ENCODE data around the gene PDE8B. TPM values are rescaled to one million over a fixed set of nuclear protein-coding genes. Genes with fewer than 3 reads are reported as not detected.

Gene PDE8B
- total and polyA plus RNA-seq, 2 experiments from 2014 or later = 0.83 to 0.84 TPM

DNA sequence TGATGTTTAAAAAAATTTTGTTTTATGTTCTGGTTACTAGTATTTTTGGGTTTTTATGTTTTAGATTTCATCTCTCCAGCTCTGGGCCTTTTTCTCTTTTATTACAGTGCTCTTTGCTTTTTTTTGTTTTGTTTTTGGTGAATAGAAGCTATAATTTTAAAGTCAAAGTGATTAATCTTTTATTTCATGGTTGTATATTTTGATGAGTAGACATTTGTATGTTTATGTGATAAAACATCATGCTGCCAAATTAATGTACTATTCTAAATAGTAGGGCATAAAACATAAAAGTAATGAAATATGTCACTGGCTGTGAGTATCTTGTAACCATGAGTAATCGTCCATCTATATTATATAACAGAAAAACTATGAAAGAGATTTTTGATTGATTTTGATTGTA lies 93.9 kb downstream of the PDE8B start:
- no peak for DNase-seq (ENCODE audit: low read depth in 1 of 2, low spot score in 1 of 2)
- no peaks in the 10 kb centered on the region for H3K4me1 ChIP-seq (ENCODE audit: low read depth)

DNA sequence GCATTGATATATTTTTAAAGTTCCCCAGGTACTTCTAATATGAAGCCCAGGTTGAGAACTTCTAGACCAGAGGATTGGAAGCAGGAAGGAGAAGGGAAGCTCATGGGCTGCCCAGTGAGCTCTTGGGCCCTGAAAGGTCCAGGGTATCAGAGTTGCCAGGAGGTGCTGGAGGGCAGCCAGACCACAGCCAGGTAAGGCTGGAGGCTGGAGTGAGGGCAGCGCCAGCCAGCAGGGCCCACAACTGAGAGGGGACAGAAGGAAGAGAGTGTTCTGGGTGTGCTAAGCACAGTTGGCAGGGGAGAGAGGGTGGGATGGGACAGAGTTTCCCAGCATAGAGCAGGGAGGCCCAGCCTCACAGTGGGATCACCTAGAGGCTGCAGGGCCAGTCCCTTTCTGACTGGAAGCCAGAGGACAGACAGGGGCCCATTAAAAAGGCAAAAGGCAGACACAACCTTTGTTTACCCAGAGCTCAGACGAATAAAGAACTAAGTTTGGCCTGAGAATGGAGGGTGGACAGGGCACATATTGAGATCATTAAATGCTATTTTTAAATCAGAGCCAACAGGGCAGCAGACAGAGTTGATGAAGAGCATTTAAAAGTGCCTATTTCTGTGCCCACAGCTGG lies 94.9 kb downstream of the PDE8B start:
- H3K36me3 ChIP-seq = no peaks in the 10 kb centered on the region
- no peak overlapping the region for H3K27ac ChIP-seq
- H3K4me1 ChIP-seq (ENCODE audit: low read depth) = no peaks in the 10 kb centered on the region
- H3K27me3 ChIP-seq = no peaks in the 10 kb centered on the region
- TF ChIP-seq, protein P1, sequence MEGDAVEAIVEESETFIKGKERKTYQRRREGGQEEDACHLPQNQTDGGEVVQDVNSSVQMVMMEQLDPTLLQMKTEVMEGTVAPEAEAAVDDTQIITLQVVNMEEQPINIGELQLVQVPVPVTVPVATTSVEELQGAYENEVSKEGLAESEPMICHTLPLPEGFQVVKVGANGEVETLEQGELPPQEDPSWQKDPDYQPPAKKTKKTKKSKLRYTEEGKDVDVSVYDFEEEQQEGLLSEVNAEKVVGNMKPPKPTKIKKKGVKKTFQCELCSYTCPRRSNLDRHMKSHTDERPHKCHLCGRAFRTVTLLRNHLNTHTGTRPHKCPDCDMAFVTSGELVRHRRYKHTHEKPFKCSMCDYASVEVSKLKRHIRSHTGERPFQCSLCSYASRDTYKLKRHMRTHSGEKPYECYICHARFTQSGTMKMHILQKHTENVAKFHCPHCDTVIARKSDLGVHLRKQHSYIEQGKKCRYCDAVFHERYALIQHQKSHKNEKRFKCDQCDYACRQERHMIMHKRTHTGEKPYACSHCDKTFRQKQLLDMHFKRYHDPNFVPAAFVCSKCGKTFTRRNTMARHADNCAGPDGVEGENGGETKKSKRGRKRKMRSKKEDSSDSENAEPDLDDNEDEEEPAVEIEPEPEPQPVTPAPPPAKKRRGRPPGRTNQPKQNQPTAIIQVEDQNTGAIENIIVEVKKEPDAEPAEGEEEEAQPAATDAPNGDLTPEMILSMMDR (IDR thresholded peaks at IDR 0.05; ENCODE audit: low read depth, low read length) = no peak
- H3K4me3 ChIP-seq = no peak overlapping the region
- no peaks in the 10 kb centered on the region for H3K9me3 ChIP-seq (ENCODE audit: low read depth)
- DNase-seq (ENCODE audit: low read depth in 1 of 2, low spot score in 1 of 2) = no peak

More for the DNA sequence above, 93.9 kb downstream of the PDE8B start:
- TF ChIP-seq, protein P1 (IDR thresholded peaks at IDR 0.05; ENCODE audit: low read depth, low read length) = no peak
- H3K36me3 ChIP-seq = no peaks in the 10 kb centered on the region
- no peak overlapping the region for H3K27ac ChIP-seq
- H3K27me3 ChIP-seq = no peaks in the 10 kb centered on the region
- H3K9me3 ChIP-seq (ENCODE audit: low read depth) = no peaks in the 10 kb centered on the region
- no peak overlapping the region for H3K4me3 ChIP-seq

DNA sequence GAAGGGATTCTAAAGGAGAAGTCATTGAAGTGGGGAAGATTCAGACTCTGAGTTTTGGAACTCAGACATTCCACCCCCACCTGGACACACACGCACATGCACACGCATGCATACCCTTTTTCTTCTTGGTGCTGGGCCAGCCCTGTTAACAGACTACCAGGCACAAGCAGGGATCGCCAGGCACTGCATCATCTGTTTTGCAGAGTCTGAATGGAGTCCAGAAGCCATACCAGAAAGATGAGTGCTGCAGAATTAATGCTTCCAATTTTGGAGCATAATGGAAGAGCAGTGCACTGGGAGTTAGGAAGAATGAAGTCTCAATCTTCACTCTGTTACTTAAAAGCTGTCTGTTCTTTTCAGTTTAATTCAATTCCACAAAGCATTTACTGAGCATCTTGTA lies 95.5 kb downstream of the PDE8B start:
- Histone ChIP-seq H3K27ac (no peak overlapping the region), H3K9me3 (ENCODE audit: low read depth) (no peaks in the 10 kb centered on the region), H3K4me1 (ENCODE audit: low read depth) (no peaks in the 10 kb centered on the region), H3K4me3 (no peak overlapping the region), H3K36me3 (no peaks in the 10 kb centered on the region), H3K27me3 (no peaks in the 10 kb centered on the region)
- DNase-seq (ENCODE audit: low read depth in 1 of 2, low spot score in 1 of 2) = no peak
- TF ChIP-seq, protein P1 (IDR thresholded peaks at IDR 0.05; ENCODE audit: low read depth, low read length) = no peak

DNA sequence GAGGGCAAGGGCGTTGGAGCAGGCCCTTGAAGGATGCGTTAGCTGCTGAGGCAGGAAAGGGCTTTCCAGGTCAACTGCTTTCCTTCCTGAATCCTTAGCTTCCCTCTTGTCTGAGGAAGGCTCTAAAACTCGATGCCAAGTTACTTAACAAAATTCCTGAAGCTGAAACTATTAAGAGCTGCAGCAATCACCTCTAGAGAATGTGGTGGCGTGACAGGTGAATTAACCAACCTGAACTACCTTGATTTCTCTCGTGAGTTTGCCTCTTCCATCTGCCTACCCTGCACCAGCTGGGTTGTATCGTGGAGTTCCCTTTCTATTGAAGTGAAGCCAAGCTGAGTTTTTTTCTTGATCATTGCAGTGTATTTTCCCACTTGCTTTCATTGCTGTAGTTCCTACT lies 96.1 kb downstream of the PDE8B start:
- Histone ChIP-seq H3K36me3 (no peaks in the 10 kb centered on the region), H3K27ac (no peak overlapping the region), H3K9me3 (ENCODE audit: low read depth) (no peaks in the 10 kb centered on the region), H3K27me3 (no peaks in the 10 kb centered on the region), H3K4me3 (no peak overlapping the region), H3K4me1 (ENCODE audit: low read depth) (no peaks in the 10 kb centered on the region)
- DNase-seq (ENCODE audit: low read depth in 1 of 2, low spot score in 1 of 2) = no peak
- TF ChIP-seq, protein P1 (IDR thresholded peaks at IDR 0.05; ENCODE audit: low read depth, low read length) = no peak

DNA sequence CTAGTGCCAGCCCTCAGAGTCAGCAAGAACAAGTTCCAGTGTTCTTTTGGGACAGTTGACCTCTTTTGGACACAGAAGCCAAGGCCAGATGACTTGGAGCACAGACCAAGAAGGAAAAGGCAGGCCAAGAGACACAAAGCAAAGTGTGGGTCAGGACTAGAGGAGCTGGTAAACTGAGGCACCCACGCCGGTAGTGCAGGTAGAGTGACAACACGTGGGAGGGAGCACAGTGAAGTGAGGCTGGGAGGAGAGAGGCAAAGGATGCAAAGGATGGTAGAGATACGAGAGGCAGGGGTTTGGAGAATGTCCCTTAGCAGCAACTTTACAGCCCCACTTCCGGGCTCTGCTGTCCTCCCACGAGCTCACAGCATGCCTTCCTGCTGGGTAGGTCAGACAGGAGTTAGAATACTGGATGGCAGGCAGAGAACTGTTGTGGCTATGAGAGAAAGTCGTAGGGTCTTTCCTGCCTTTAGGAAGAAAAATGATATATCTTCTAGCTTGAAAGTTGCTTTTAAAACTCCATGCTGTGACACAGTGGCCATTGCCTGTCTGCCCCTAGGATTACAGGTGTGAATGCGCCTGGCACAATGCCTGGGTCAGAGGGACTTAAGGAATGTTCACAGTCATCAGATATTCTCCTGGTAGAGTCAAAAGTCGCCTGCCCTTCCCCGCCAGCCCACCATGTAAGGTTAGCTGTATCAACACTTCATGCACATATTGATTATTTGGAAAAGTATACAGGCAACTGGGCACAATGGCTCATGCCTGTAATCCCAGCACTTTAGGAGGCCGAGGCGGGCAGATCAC lies 97.9 kb downstream of the PDE8B start:
- TF ChIP-seq, protein P1 (IDR thresholded peaks at IDR 0.05; ENCODE audit: low read depth, low read length) = no peak

More for the DNA sequence above, 97.9 kb downstream of the PDE8B start:
- no peaks in the 10 kb centered on the region for H3K27me3 ChIP-seq
- no peak overlapping the region for H3K4me3 ChIP-seq
- no peak for DNase-seq (ENCODE audit: low read depth in 1 of 2, low spot score in 1 of 2)
- H3K4me1 ChIP-seq (ENCODE audit: low read depth) = no peaks in the 10 kb centered on the region
- H3K36me3 ChIP-seq = no peaks in the 10 kb centered on the region
- H3K9me3 ChIP-seq (ENCODE audit: low read depth) = no peaks in the 10 kb centered on the region
- H3K27ac ChIP-seq = no peak overlapping the region
